Endothelial cell of umbilical vein (primary cell): ENCODE data around the gene NHLRC1. TPM values are rescaled to one million over a fixed set of nuclear protein-coding genes. Genes with fewer than 3 reads are reported as not detected.

Experiments used
- BruUV-seq: library from RNA; stranded (reverse); fragments of 400-500 nt; replicated peaks from 2 replicates; lab custom pipeline; 2021; lab: Mats Ljungman, UMichigan
- CTCF ChIA-PET: fragments of 300-600, 350-600 bp; sonication (Branson Sonifier 250); formaldehyde crosslinking; loops from one replicate; lab custom pipeline; 2021; ENCODE audit warnings: antibody characterized with exemption, inconsistent platforms; lab: Charles Lee
- POLR2A ChIA-PET: fragments of 300-600, 350-600 bp; sonication (Branson Sonifier 250); formaldehyde crosslinking; loops from one replicate; lab custom pipeline; 2021; ENCODE audit warnings: antibody characterized with exemption, inconsistent platforms; lab: Charles Lee
- DNase-seq: peaks from one replicate; pipeline ENCODE4 v3.0.0-alpha.2; 2011; ENCODE audit warnings: low read depth, low spot score
- FAIRE-seq: peaks from 2 replicates; lab custom pipeline; 2011; peaks lifted over from hg19 to GRCh38; lab: Jason Lieb, UNC
- H2AFZ ChIP-seq: 2 replicates; pipeline ENCODE4 v1.6.0; 2012; ENCODE audit warnings: low read depth, low read length, control low read depth, inconsistent platforms
- H3K27ac ChIP-seq: 2 replicates; pipeline ENCODE4 v1.5.1; 2011; ENCODE audit warnings: low read depth, mild to moderate bottlenecking, control low read depth, low read length, moderate library complexity; ENCODE audit not compliant: insufficient read depth
- H3K27me3 ChIP-seq, 2 experiments: 2 replicates each; pipeline versions ENCODE4 v1.6.0 to v1.6.1; 2011; ENCODE audit warnings: low read length in 2 of 2, mixed read lengths in 1 of 2; ENCODE audit not compliant: control insufficient read depth in 2 of 2, insufficient read depth in 2 of 2
- H3K36me3 ChIP-seq, 2 experiments: 2 replicates in 1 of 2; 3 replicates in 1 of 2; pipeline ENCODE4 v1.5.1; 2011; ENCODE audit warnings: low read length in 2 of 2, mild to moderate bottlenecking in 1 of 2, moderate library complexity in 1 of 2; ENCODE audit not compliant: control insufficient read depth in 2 of 2, insufficient read depth in 2 of 2; ENCODE audit errors: extremely low read depth in 1 of 2
- H3K4me1 ChIP-seq: 3 replicates; pipeline ENCODE4 v1.5.1; 2011; ENCODE audit warnings: mild to moderate bottlenecking, low read length; ENCODE audit not compliant: control insufficient read depth, insufficient read depth; ENCODE audit errors: extremely low read depth
- H3K4me2 ChIP-seq: 2 replicates; pipeline ENCODE4 v1.6.1; 2011; ENCODE audit warnings: low read length, control low read depth, mixed read lengths; ENCODE audit not compliant: insufficient read depth
- H3K4me3 ChIP-seq, 3 experiments: fragments of 200-600 bp in 1 of 3; sonication (generic), shearing (Covaris generic) in 1 of 3; replicated peaks in 1 of 3; 2 replicates each; pipeline ENCODE4 v1.5.1; 2011 to 2016; ENCODE audit warnings: control low read depth in 3 of 3, low read length in 3 of 3, mild to moderate bottlenecking in 2 of 3, inconsistent platforms in 1 of 3, low read depth in 1 of 3, moderate library complexity in 1 of 3; ENCODE audit not compliant: insufficient read depth in 1 of 3
- H3K79me2 ChIP-seq: 2 replicates; pipeline ENCODE4 v1.6.0; 2012; ENCODE audit warnings: low read length, inconsistent platforms; ENCODE audit not compliant: control insufficient read depth, insufficient read depth
- H3K9ac ChIP-seq: replicated peaks from 2 replicates; pipeline ENCODE3; 2011; ENCODE audit warnings: low read length, control low read depth; ENCODE audit not compliant: insufficient read depth; ENCODE audit errors: extremely low read depth
- H3K9me1 ChIP-seq: replicated peaks from 3 replicates; pipeline ENCODE4 v1.6.0; 2011; ENCODE audit warnings: mild to moderate bottlenecking, low read length; ENCODE audit not compliant: control insufficient read depth, insufficient read depth; ENCODE audit errors: extremely low read depth
- H3K9me3 ChIP-seq: replicated peaks from 2 replicates; pipeline ENCODE4 v1.5.1; 2012; ENCODE audit warnings: low read length, inconsistent platforms; ENCODE audit not compliant: control insufficient read depth, insufficient read depth
- H4K20me1 ChIP-seq: replicated peaks from 2 replicates; pipeline ENCODE3; 2011; ENCODE audit warnings: mild to moderate bottlenecking, low read length; ENCODE audit not compliant: control insufficient read depth, insufficient read depth; ENCODE audit errors: extremely low read depth
- EZH2 ChIP-seq: IDR thresholded peaks from 2 replicates; pipeline ENCODE4 v1.6.1; 2012; ENCODE audit warnings: borderline replicate concordance, low read depth, mild to moderate bottlenecking, moderate library complexity, low read length, inconsistent platforms; ENCODE audit not compliant: severe bottlenecking
- GATA2 ChIP-seq: IDR thresholded peaks from 2 replicates; pipeline ENCODE4 v1.7.0; 2011; ENCODE audit warnings: low read depth, mild to moderate bottlenecking, moderate library complexity, mixed read lengths, low read length; ENCODE audit not compliant: insufficient read length, insufficient read depth
- JUN ChIP-seq: IDR thresholded peaks from 2 replicates; pipeline ENCODE4 v1.6.1; 2011; ENCODE audit warnings: borderline replicate concordance, low read depth; ENCODE audit not compliant: insufficient read length, insufficient read depth
- MYC ChIP-seq: IDR thresholded peaks from one replicate; pipeline ENCODE4 v1.6.1; 2011; ENCODE audit warnings: mild to moderate bottlenecking, low read depth, low read length
- POLR2A ChIP-seq: IDR thresholded peaks from 2 replicates; pipeline ENCODE4 v1.6.1; 2012; ENCODE audit warnings: low read depth, mild to moderate bottlenecking, control low read depth, low read length
- POLR2AphosphoS5 ChIP-seq: IDR thresholded peaks from 2 replicates; pipeline ENCODE4 v1.6.1; 2012; ENCODE audit warnings: low read depth, mild to moderate bottlenecking, control low read depth, low read length, moderate library complexity; ENCODE audit not compliant: insufficient read depth
- dilution Hi-C: fragments of 300-500 bp; cut with MboI; formaldehyde crosslinking; loops from one replicate; pipeline ENCODE4 v1.15.0; 2019; ENCODE audit warnings: low sequenced_read_pairs; ENCODE audit not compliant: extremely low pct_ligation_motif_present
- intact Hi-C: fragments of 100-400 bp; cut with micrococcal nuclease; formaldehyde crosslinking; loops from one replicate; pipeline ENCODE4 v1.10.0; 2022
- polyA plus RNA-seq, 4 experiments: library from polyadenylated mRNA; depleted of rRNA in 3 of 4; stranded (reverse) in 3 of 4; unstranded in 1 of 4; fragments of >200 nt; gene quantifications; 2 replicates each; pipeline versions ENCODE4 v1.2.1 to v1.2.3, GENCODE V29; 2011 to 2012; ENCODE audit warnings: missing spikeins in 1 of 4
- total RNA-seq: library from RNA; stranded (reverse); gene quantifications from 2 replicates; pipeline ENCODE4 v1.2.3, GENCODE V29; 2021
- TF ChIP-seq, protein P1 (sequence below), 2 donors: IDR thresholded peaks; 1 replicate in 1 of 2; 2 replicates in 1 of 2; pipeline ENCODE4 v1.5.1; 2011; ENCODE audit warnings: low read length in 2 of 2, mild to moderate bottlenecking in 2 of 2, moderate library complexity in 2 of 2, control low read depth in 1 of 2, inconsistent platforms in 1 of 2, low read depth in 1 of 2; ENCODE audit not compliant: insufficient read depth in 1 of 2; ENCODE audit errors: extremely low read depth in 1 of 2
- TF ChIP-seq, protein P2 (sequence below): IDR thresholded peaks from 2 replicates; pipeline ENCODE4 v1.6.1; 2011; ENCODE audit not compliant: insufficient read depth, insufficient read length

NHLRC1 gene
- total and polyA plus RNA-seq, 2 donors (not counting 3 experiments of a cell fraction or from before 2014, with no cell fraction given) = 1.7 to 2.3 TPM

DNA sequence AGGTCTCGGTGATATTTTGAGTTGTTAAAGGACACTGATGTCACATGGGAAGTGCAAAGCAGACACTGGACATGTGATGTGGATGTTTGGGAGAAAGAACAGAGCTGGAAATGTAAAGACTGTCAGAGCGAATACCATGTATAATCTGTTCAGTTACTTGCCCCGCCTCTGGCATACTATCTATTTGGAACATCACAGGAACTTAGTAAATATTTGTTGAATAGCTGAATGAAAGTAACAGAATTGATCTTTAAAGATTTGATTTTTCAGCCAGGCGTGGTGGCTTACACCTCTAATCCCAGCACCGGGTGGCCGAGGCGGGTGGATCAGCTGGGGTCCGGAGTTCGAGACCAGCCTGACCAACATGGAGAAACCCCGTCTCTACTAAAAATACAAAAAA, 13.8 kb upstream of the NHLRC1 start:
- ChIA-PET CTCF (no interaction called here), POLR2A (no interaction called here)
- Histone ChIP-seq H2AFZ (no peak overlapping the region), H3K9me1 (no peaks in the 10 kb centered on the region), H3K4me1 (no peaks in the 10 kb centered on the region), H3K9me3 (no peaks in the 10 kb centered on the region), H3K4me2 (no peak overlapping the region), H3K79me2 (no peaks in the 10 kb centered on the region), H3K36me3 (no peaks in the 10 kb centered on the region), H3K9ac (no peak overlapping the region), H3K27me3 (no peaks in the 10 kb centered on the region), H3K27ac (no peak overlapping the region), H4K20me1 (no peaks in the 10 kb centered on the region), H3K4me3 (no peak overlapping the region)
- DNase-seq (no peak), FAIRE-seq (no peak)
- TF ChIP-seq JUN = no peak
- no TSS peak for BruUV-seq
- intact Hi-C loops = no loop called here
- dilution Hi-C loops = no loop called here

DNA sequence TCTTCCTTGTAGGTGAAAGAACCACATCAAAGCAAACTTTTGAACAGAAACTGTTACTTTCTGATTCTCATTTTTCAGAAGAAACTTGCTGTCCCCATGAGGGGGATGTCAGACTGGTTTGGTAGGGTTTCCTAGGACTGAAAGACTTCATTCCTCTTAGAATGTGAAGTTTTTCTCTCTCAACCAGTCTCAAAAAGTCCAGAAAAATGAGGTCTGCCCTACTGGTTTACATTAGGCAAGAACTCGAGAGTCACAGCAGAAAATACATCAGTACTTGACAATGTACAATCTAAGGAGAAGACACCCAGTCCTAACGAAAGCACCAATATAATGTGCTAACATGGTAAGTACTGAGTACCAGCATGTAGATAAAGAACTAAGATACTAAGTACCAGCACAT, 12.7 kb upstream of the NHLRC1 start:
- H3K4me2 ChIP-seq = no peak overlapping the region
- ChIA-PET POLR2A (no interaction called here), CTCF (no interaction called here)
- H3K27me3 ChIP-seq = no peaks in the 10 kb centered on the region
- no peak for FAIRE-seq
- no peaks in the 10 kb centered on the region for H3K4me1 ChIP-seq
- no peaks in the 10 kb centered on the region for H4K20me1 ChIP-seq
- BruUV-seq = no TSS peak
- no peaks in the 10 kb centered on the region for H3K9me1 ChIP-seq
- no peak overlapping the region for H3K27ac ChIP-seq
- no peak overlapping the region for H3K4me3 ChIP-seq
- no peak for DNase-seq
- no peak overlapping the region for H3K9ac ChIP-seq
- no peak for TF ChIP-seq MYC
- TF ChIP-seq, protein P1, sequence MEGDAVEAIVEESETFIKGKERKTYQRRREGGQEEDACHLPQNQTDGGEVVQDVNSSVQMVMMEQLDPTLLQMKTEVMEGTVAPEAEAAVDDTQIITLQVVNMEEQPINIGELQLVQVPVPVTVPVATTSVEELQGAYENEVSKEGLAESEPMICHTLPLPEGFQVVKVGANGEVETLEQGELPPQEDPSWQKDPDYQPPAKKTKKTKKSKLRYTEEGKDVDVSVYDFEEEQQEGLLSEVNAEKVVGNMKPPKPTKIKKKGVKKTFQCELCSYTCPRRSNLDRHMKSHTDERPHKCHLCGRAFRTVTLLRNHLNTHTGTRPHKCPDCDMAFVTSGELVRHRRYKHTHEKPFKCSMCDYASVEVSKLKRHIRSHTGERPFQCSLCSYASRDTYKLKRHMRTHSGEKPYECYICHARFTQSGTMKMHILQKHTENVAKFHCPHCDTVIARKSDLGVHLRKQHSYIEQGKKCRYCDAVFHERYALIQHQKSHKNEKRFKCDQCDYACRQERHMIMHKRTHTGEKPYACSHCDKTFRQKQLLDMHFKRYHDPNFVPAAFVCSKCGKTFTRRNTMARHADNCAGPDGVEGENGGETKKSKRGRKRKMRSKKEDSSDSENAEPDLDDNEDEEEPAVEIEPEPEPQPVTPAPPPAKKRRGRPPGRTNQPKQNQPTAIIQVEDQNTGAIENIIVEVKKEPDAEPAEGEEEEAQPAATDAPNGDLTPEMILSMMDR (IDR thresholded peaks at IDR 0.05; ENCODE audit: extremely low read depth in 1 of 2, insufficient read depth in 1 of 2, low read depth in 1 of 2, low read length in 2 of 2) = no peak
- TF ChIP-seq EZH2 = no peak
- no peak for TF ChIP-seq GATA2
- TF ChIP-seq, protein P2, sequence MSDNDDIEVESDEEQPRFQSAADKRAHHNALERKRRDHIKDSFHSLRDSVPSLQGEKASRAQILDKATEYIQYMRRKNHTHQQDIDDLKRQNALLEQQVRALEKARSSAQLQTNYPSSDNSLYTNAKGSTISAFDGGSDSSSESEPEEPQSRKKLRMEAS = no peak
- TF ChIP-seq JUN = no peak
- TF ChIP-seq POLR2A = no peak
- TF ChIP-seq POLR2AphosphoS5 = no peak
- no peaks in the 10 kb centered on the region for H3K79me2 ChIP-seq
- no peaks in the 10 kb centered on the region for H3K9me3 ChIP-seq
- H2AFZ ChIP-seq = no peak overlapping the region
- intact Hi-C loops = no loop called here
- H3K36me3 ChIP-seq = no peaks in the 10 kb centered on the region
- dilution Hi-C loops = no loop called here
